ENCODE data around the gene SLC16A4. TPM values are rescaled to one million over a fixed set of nuclear protein-coding genes. Genes with fewer than 3 reads are reported as not detected.

SLC16A4 gene
- total and polyA plus RNA-seq, 2 of the 8 experiments (the other 6 are each of a cell fraction or from before 2014, with no cell fraction given), result 0.30 to 0.43 TPM

DNA sequence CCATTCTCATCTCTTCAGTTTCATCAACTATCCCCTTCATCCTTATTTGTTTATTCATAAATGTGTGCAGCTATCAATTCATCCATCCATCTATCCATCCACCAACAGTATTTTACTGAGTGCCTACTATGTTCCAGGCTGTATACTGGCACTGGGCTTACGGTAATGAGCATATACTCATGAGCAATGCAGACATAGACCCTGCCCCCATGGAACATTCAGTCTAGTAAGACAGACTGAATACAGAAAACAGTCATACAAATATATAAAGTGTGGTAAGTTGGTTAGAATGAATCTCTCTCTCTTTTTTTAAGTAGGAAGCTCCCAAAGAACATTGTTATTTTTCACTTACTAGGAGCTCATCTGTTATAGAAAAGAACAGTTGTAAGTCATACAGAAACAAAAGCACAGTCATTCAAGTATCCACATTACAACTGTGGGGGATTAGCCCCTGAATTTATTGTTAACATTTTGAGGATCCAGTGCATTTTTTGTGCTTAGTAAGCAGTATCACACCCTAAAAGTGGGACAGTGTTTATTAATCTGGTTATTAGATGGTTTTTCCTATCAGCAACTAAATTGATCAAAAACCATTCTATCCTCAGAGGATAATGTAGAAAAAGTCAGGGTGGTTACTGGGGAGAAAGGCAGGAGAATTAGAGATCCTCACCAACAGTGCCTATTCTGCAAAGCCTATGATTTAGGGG lies 3.6 kb downstream of the SLC16A4 start (continued):
- TF ChIP-seq RNF2 (IDR thresholded peaks at IDR 0.05; ENCODE audit: borderline replicate concordance, low read depth, low read length, missing control alignments, poor library complexity, severe bottlenecking) (no peak), POLR2AphosphoS5 (IDR thresholded peaks at IDR 0.05; ENCODE audit: low read depth, low read length) (no peak), SRF (IDR thresholded peaks at IDR 0.05; ENCODE audit: low read depth, low read length) (no peak), HDAC2 (IDR thresholded peaks at IDR 0.05; ENCODE audit: borderline replicate concordance in 1 of 2, low read depth in 2 of 2, low read length in 2 of 2) (no peak), CHD1 (IDR thresholded peaks at IDR 0.05; ENCODE audit: low read depth, low read length) (no peak)

Data from H1 (cell line).